ENCODE measurements around the gene SLAMF1. TPM values are rescaled to one million over a fixed set of nuclear protein-coding genes. Genes with fewer than 3 reads are reported as not detected.

The SLAMF1 gene
- polyA plus RNA-seq, 6 donors from 2014 or later = 18.9 to 36.6 (median 23.0) TPM

- ATAC-seq (ENCODE audit: low read depth in 2 of 2) = no peak
- Mint-ChIP-seq H3K9me3 (no peaks in the 10 kb centered on the region), H3K27me3 (no peaks in the 10 kb centered on the region), H3K27ac (peak overlapping the region in 4 of 6 donors; percentile 42 to 88 (median 60)), H3K4me1 (peaks cover 26 to 44% (median 33%) of the 10 kb centered on the region in 3 donors), H3K4me3 (no peak overlapping the region), H3K36me3 (peaks cover 18 to 28% of the 10 kb centered on the region in 2 donors)
- DNase-seq = no peak
These were observed 36.1 kb downstream of the SLAMF1 start for GRCh38 chr1:160610569-160611242.

GRCh38 chr1:160608941-160609340, 37.9 kb downstream of the SLAMF1 start:
- H3K4me3 Mint-ChIP-seq = no peak overlapping the region
- H3K27ac Mint-ChIP-seq = peak overlapping the region in 4 of 6 donors; percentile 15 to 85 (median 60)
- H3K9me3 Mint-ChIP-seq = peaks cover 0 to 13% (median 7%) of the 10 kb centered on the region in 7 donors
- no peaks in the 10 kb centered on the region for H3K27me3 Mint-ChIP-seq
- peaks cover 25 to 34% of the 10 kb centered on the region in 2 donors for H3K36me3 Mint-ChIP-seq
- DNase-seq = no peak
- H3K4me1 Mint-ChIP-seq = peaks cover 33 to 46% (median 36%) of the 10 kb centered on the region in 3 donors
- no peak for ATAC-seq (ENCODE audit: low read depth in 2 of 2)

GRCh38 chr1:160608514-160608913, 38.3 kb downstream of the SLAMF1 start:
- Mint-ChIP-seq H3K27ac (peak overlapping the region in 4 of 6 donors; percentile 39 to 85 (median 76)), H3K9me3 (peaks cover 0 to 17% (median 10%) of the 10 kb centered on the region in 7 donors), H3K4me1 (peaks cover 33 to 45% (median 35%) of the 10 kb centered on the region in 3 donors), H3K27me3 (no peaks in the 10 kb centered on the region), H3K36me3 (peaks cover 25 to 31% of the 10 kb centered on the region in 2 donors), H3K4me3 (no peak overlapping the region)
- DNase-seq = no peak
- ATAC-seq (ENCODE audit: low read depth in 2 of 2) = no peak

DNA sequence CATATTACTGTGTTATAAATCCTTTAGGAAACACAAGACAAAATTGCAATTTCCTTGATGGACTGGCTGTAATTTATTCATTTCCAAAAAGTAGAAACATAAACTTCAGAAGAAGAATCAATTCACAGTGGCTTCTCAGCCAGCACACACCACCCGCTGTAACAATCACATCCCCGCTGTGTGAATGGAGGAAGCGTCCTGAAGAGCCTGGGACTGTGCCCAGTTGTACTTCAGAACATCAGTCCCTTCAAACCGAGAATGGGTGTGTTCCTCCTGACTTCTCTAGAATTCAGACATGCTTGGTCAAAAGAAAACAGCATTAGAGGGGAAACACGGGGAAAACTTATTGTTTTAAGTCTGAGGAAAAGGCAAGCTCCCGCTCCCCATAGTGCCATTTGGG, 38.8 kb downstream of the SLAMF1 start:
- H3K36me3 Mint-ChIP-seq = peaks cover 23 to 30% of the 10 kb centered on the region in 2 donors
- peaks cover 33 to 45% (median 33%) of the 10 kb centered on the region in 3 donors for H3K4me1 Mint-ChIP-seq
- peaks cover 2 to 21% (median 13%) of the 10 kb centered on the region in 7 donors for H3K9me3 Mint-ChIP-seq
- ATAC-seq (ENCODE audit: low read depth in 2 of 2) (no peak), DNase-seq (no peak)
- no peak overlapping the region for H3K4me3 Mint-ChIP-seq
- H3K27ac Mint-ChIP-seq = peak overlapping the region in 3 of 6 donors; percentile 24 to 90 (median 39)
- H3K27me3 Mint-ChIP-seq = no peaks in the 10 kb centered on the region

DNA sequence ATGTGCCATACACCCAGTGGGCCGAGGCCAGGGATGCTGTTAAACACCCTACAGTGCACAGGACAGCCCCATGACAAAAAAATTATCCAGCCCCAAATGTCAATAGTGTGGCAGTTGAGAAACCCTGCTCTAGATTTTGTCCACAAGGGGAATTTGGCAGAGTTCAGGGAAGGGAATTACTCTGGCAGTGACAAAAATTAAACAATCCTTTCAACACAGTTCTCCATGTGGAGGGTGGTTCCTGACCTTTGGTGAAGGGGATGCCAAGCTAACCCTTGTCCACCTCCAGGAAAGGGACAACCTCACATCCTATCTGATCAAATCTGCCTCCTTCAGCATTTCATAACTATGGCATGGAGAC, 39.2 kb downstream of the SLAMF1 start:
- DNase-seq (no peak), ATAC-seq (ENCODE audit: low read depth in 2 of 2) (no peak)
- Mint-ChIP-seq H3K27me3 (no peaks in the 10 kb centered on the region), H3K27ac (peak overlapping the region in 5 of 6 donors; percentile 57 to 94 (median 86)), H3K9me3 (peaks cover 5 to 25% (median 17%) of the 10 kb centered on the region in 7 donors), H3K4me3 (no peak overlapping the region), H3K4me1 (peaks cover 33 to 45% (median 33%) of the 10 kb centered on the region in 3 donors), H3K36me3 (peaks cover 22 to 30% of the 10 kb centered on the region in 2 donors)

DNA sequence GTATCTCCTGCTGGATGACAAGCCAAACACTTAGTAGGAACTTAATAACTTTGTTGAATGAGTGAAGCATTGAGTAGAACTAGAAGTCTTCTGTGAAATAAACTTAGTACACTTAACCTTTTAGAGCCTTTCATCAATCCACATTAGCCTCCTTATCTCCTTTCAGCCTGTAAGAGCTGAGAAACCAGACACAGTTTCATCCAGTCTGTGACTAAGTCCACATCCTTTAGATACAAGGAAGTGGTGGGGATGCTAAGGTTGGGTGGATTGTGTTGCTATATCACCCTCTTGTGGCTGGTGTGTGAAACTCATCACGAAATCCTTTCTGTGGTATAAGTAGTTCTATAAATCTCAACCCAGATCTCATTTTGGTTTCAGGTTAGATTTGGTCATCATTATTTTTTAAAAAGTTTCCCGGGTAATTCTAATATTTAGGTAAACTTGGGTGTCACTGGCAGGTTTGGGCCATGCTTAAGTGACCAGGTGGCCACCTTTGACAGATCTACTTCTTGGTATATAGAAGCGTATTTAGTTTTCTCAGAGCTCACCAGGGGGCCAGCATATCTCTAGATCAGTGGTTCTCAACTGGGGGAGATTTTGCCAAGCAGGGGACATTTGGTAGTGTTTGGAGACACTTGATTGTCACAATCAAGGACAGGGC, 39.7 kb downstream of the SLAMF1 start:
- ATAC-seq (ENCODE audit: low read depth in 2 of 2) = peak; percentile 97
- H3K4me1 Mint-ChIP-seq = peaks cover 33 to 45% (median 33%) of the 10 kb centered on the region in 3 donors
- H3K4me3 Mint-ChIP-seq = peak overlapping the region in 6 of 8 donors; percentile 19 to 62 (median 41)
- peaks cover 21 to 27% of the 10 kb centered on the region in 2 donors for H3K36me3 Mint-ChIP-seq
- H3K27me3 Mint-ChIP-seq = no peaks in the 10 kb centered on the region
- H3K9me3 Mint-ChIP-seq = peaks cover 5 to 26% (median 19%) of the 10 kb centered on the region in 7 donors
- DNase-seq = peak; percentile 76
- peak overlapping the region; percentile 74 to 94 (median 87) for H3K27ac Mint-ChIP-seq

- Mint-ChIP-seq H3K27me3 (no peaks in the 10 kb centered on the region), H3K27ac (peak overlapping the region; percentile 74 to 94 (median 88)), H3K4me1 (peaks cover 33 to 45% (median 33%) of the 10 kb centered on the region in 3 donors), H3K36me3 (peaks cover 25 to 26% of the 10 kb centered on the region in 2 donors), H3K9me3 (peaks cover 5 to 31% (median 23%) of the 10 kb centered on the region in 7 donors), H3K4me3 (peak overlapping the region in 6 of 8 donors; percentile 23 to 62 (median 41))
- no peak for DNase-seq
- no peak for ATAC-seq (ENCODE audit: low read depth in 2 of 2)
These were observed 40.2 kb downstream of the SLAMF1 start for GRCh38 chr1:160606611-160607010.

GRCh38 chr1:160605792-160606479, 40.9 kb downstream of the SLAMF1 start:
- no peak for DNase-seq
- Mint-ChIP-seq H3K4me3 (peak overlapping the region in 5 of 8 donors; percentile 26 to 60 (median 42)), H3K36me3 (peaks cover 23 to 28% of the 10 kb centered on the region in 2 donors), H3K4me1 (peaks cover 30 to 40% (median 33%) of the 10 kb centered on the region in 3 donors), H3K27ac (peak overlapping the region in 5 of 6 donors; percentile 84 to 94 (median 89)), H3K9me3 (peaks cover 9 to 37% (median 25%) of the 10 kb centered on the region in 7 donors), H3K27me3 (no peaks in the 10 kb centered on the region)
- ATAC-seq (ENCODE audit: low read depth in 2 of 2) = no peak

DNA sequence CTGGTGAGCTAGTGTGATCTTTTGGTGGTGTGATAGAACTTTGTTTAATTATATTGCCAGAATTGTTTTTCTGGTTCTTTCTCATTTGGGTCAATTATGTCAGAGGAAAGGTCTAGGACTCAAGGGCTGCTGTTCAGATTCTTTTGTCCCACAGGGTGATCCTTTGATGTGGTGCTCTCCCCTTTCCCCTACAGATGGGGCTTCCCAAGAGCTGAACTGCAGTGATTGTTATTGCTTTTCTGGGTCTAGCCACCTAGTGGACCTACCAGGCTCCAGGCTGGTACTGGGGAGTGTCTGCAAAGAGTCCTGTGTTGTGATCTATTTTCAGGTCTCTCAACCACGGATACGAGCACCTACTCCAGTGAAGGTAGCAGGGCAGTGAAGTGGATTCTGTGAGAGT, 41.6 kb downstream of the SLAMF1 start:
- peaks cover 29 to 36% (median 33%) of the 10 kb centered on the region in 3 donors for H3K4me1 Mint-ChIP-seq
- ATAC-seq (ENCODE audit: low read depth in 2 of 2) (no peak), DNase-seq (no peak)
- H3K27ac Mint-ChIP-seq = peak overlapping the region in 2 of 6 donors; percentile 15 to 44
- H3K27me3 Mint-ChIP-seq = no peaks in the 10 kb centered on the region
- H3K36me3 Mint-ChIP-seq = peaks cover 21 to 28% of the 10 kb centered on the region in 2 donors
- peak overlapping the region in 1 of 8 donors; percentile 37 for H3K4me3 Mint-ChIP-seq
- H3K9me3 Mint-ChIP-seq = peaks cover 10 to 40% (median 25%) of the 10 kb centered on the region in 7 donors

- no peak overlapping the region for H3K4me3 Mint-ChIP-seq
- H3K36me3 Mint-ChIP-seq = peaks cover 13 to 25% of the 10 kb centered on the region in 2 donors
- H3K27ac Mint-ChIP-seq = peak overlapping the region in 2 of 6 donors; percentile 27 to 55
- no peak for ATAC-seq (ENCODE audit: low read depth in 2 of 2)
- peaks cover 2 to 17% (median 4%) of the 10 kb centered on the region in 3 donors for H3K4me1 Mint-ChIP-seq
- no peak for DNase-seq
- no peaks in the 10 kb centered on the region for H3K27me3 Mint-ChIP-seq
- H3K9me3 Mint-ChIP-seq = peaks cover 7 to 26% (median 16%) of the 10 kb centered on the region in 7 donors
These were observed 49.1 kb downstream of the SLAMF1 start for GRCh38 chr1:160597705-160598104.

DNA sequence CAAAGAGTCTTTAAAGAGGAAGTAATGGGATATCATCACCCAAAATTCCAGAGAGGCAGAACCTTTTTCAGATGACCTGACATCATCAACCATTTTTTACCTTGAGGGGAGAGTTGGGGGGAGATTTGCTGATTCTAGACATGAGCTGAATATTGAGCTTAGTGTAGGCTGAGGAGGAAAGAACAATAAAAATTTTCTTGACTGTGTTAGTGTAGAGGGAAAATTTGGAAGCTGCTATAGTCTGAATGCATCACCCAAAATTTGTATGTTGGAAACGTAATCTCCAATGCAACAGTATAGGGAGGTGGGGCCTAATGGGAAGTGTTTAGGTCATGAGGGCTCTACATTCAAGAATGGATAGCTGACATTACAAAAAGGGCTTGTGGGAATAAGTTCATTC, 49.8 kb downstream of the SLAMF1 start:
- peaks cover 2 to 17% (median 4%) of the 10 kb centered on the region in 3 donors for H3K4me1 Mint-ChIP-seq
- DNase-seq (no peak), ATAC-seq (ENCODE audit: low read depth in 2 of 2) (no peak)
- peaks cover 13 to 23% of the 10 kb centered on the region in 2 donors for H3K36me3 Mint-ChIP-seq
- H3K9me3 Mint-ChIP-seq = peaks cover 5 to 24% (median 15%) of the 10 kb centered on the region in 7 donors
- peak overlapping the region in 1 of 6 donors; percentile 22 for H3K27ac Mint-ChIP-seq
- H3K27me3 Mint-ChIP-seq = no peaks in the 10 kb centered on the region
- no peak overlapping the region for H3K4me3 Mint-ChIP-seq

DNA sequence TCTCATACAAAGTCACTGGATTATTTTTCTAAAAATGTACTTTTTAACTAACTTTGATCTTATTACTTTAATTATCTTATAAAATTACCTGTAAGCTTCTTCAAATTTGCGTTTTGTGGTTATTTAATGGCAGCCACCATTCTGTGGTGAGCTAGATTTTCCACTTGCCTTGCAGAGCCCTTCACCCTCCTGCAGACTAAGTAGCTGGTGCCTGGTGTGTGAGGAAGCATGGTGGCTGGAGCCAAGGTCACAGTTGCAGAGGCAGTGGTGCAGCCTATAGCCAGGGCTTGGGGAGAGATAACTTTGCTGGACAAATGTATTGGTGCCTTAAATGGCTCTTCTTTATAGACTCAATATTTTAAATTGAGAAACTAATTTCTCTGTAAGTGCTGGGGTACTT, 56.4 kb downstream of the SLAMF1 start:
- no peak for DNase-seq
- Mint-ChIP-seq H3K27ac (peak overlapping the region in 1 of 6 donors; percentile 38), H3K36me3 (peaks cover 0 to 11% of the 10 kb centered on the region in 2 donors), H3K4me1 (peaks cover 4 to 33% (median 12%) of the 10 kb centered on the region in 3 donors), H3K9me3 (peaks cover 0 to 17% (median 6%) of the 10 kb centered on the region in 7 donors), H3K27me3 (no peaks in the 10 kb centered on the region), H3K4me3 (no peak overlapping the region)
- no peak for ATAC-seq (ENCODE audit: low read depth in 2 of 2)

DNA sequence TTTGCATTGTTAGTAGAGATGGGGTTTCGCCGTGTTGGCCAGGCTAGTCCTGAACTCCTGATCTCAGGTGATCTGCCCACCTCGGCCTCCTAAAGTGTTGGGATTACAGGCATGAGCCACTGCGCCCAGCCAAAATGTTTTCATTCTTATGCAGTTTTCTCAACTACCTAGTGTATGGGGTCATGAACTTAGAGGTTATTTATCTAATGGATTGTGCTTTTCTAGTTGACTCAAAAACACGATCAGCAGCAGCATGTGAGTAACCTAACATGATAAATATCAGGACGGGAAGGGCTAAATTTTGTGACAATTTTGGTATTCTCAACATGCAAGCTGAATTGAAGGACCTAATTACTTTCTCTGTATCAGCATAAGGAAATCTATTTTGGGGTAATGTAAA, 58.4 kb downstream of the SLAMF1 start:
- Mint-ChIP-seq H3K9me3 (peaks cover 0 to 11% (median 3%) of the 10 kb centered on the region in 7 donors), H3K4me3 (no peak overlapping the region), H3K27ac (no peak overlapping the region)

More for the DNA sequence above, 58.4 kb downstream of the SLAMF1 start:
- ATAC-seq (ENCODE audit: low read depth in 2 of 2) (no peak), DNase-seq (no peak)
- H3K4me1 Mint-ChIP-seq = peaks cover 4 to 16% (median 8%) of the 10 kb centered on the region in 3 donors
- H3K27me3 Mint-ChIP-seq = no peaks in the 10 kb centered on the region
- H3K36me3 Mint-ChIP-seq = no peaks in the 10 kb centered on the region
